Endothelial cell of umbilical vein (primary cell): Measurements from ENCODE around the gene C1QA. TPM values are rescaled to one million over a fixed set of nuclear protein-coding genes. Genes with fewer than 3 reads are reported as not detected.

Experiments
- BruUV-seq: library from RNA; stranded (reverse); fragments of 400-500 nt; replicated peaks from 2 replicates; lab custom pipeline; 2021; lab: Mats Ljungman, UMichigan
- CTCF ChIA-PET: fragments of 300-600, 350-600 bp; sonication (Branson Sonifier 250); formaldehyde crosslinking; loops from one replicate; lab custom pipeline; 2021; ENCODE audit warnings: antibody characterized with exemption, inconsistent platforms; lab: Charles Lee
- POLR2A ChIA-PET: fragments of 300-600, 350-600 bp; sonication (Branson Sonifier 250); formaldehyde crosslinking; loops from one replicate; lab custom pipeline; 2021; ENCODE audit warnings: antibody characterized with exemption, inconsistent platforms; lab: Charles Lee
- DNase-seq: peaks from one replicate; pipeline ENCODE4 v3.0.0-alpha.2; 2011; ENCODE audit warnings: low read depth, low spot score
- FAIRE-seq: peaks from 2 replicates; lab custom pipeline; 2011; peaks lifted over from hg19 to GRCh38; lab: Jason Lieb, UNC
- H2AFZ ChIP-seq: 2 replicates; pipeline ENCODE4 v1.6.0; 2012; ENCODE audit warnings: low read depth, low read length, control low read depth, inconsistent platforms
- H3K27ac ChIP-seq: 2 replicates; pipeline ENCODE4 v1.5.1; 2011; ENCODE audit warnings: low read depth, mild to moderate bottlenecking, control low read depth, low read length, moderate library complexity; ENCODE audit not compliant: insufficient read depth
- H3K27me3 ChIP-seq, 2 experiments: 2 replicates each; pipeline versions ENCODE4 v1.6.0 to v1.6.1; 2011; ENCODE audit warnings: low read length in 2 of 2, mixed read lengths in 1 of 2; ENCODE audit not compliant: control insufficient read depth in 2 of 2, insufficient read depth in 2 of 2
- H3K36me3 ChIP-seq, 2 experiments: 2 replicates in 1 of 2; 3 replicates in 1 of 2; pipeline ENCODE4 v1.5.1; 2011; ENCODE audit warnings: low read length in 2 of 2, mild to moderate bottlenecking in 1 of 2, moderate library complexity in 1 of 2; ENCODE audit not compliant: control insufficient read depth in 2 of 2, insufficient read depth in 2 of 2; ENCODE audit errors: extremely low read depth in 1 of 2
- H3K4me1 ChIP-seq: 3 replicates; pipeline ENCODE4 v1.5.1; 2011; ENCODE audit warnings: mild to moderate bottlenecking, low read length; ENCODE audit not compliant: control insufficient read depth, insufficient read depth; ENCODE audit errors: extremely low read depth
- H3K4me2 ChIP-seq: 2 replicates; pipeline ENCODE4 v1.6.1; 2011; ENCODE audit warnings: low read length, control low read depth, mixed read lengths; ENCODE audit not compliant: insufficient read depth
- H3K4me3 ChIP-seq, 3 experiments: fragments of 200-600 bp in 1 of 3; sonication (generic), shearing (Covaris generic) in 1 of 3; replicated peaks in 1 of 3; 2 replicates each; pipeline ENCODE4 v1.5.1; 2011 to 2016; ENCODE audit warnings: control low read depth in 3 of 3, low read length in 3 of 3, mild to moderate bottlenecking in 2 of 3, inconsistent platforms in 1 of 3, low read depth in 1 of 3, moderate library complexity in 1 of 3; ENCODE audit not compliant: insufficient read depth in 1 of 3
- H3K79me2 ChIP-seq: 2 replicates; pipeline ENCODE4 v1.6.0; 2012; ENCODE audit warnings: low read length, inconsistent platforms; ENCODE audit not compliant: control insufficient read depth, insufficient read depth
- H3K9ac ChIP-seq: replicated peaks from 2 replicates; pipeline ENCODE3; 2011; ENCODE audit warnings: low read length, control low read depth; ENCODE audit not compliant: insufficient read depth; ENCODE audit errors: extremely low read depth
- H3K9me1 ChIP-seq: replicated peaks from 3 replicates; pipeline ENCODE4 v1.6.0; 2011; ENCODE audit warnings: mild to moderate bottlenecking, low read length; ENCODE audit not compliant: control insufficient read depth, insufficient read depth; ENCODE audit errors: extremely low read depth
- H3K9me3 ChIP-seq: replicated peaks from 2 replicates; pipeline ENCODE4 v1.5.1; 2012; ENCODE audit warnings: low read length, inconsistent platforms; ENCODE audit not compliant: control insufficient read depth, insufficient read depth
- H4K20me1 ChIP-seq: replicated peaks from 2 replicates; pipeline ENCODE3; 2011; ENCODE audit warnings: mild to moderate bottlenecking, low read length; ENCODE audit not compliant: control insufficient read depth, insufficient read depth; ENCODE audit errors: extremely low read depth
- EZH2 ChIP-seq: IDR thresholded peaks from 2 replicates; pipeline ENCODE4 v1.6.1; 2012; ENCODE audit warnings: borderline replicate concordance, low read depth, mild to moderate bottlenecking, moderate library complexity, low read length, inconsistent platforms; ENCODE audit not compliant: severe bottlenecking
- FOS ChIP-seq: IDR thresholded peaks from 2 replicates; pipeline ENCODE4 v1.6.1; 2011; ENCODE audit warnings: mild to moderate bottlenecking, low read length, moderate library complexity, borderline replicate concordance; ENCODE audit not compliant: insufficient read depth
- GATA2 ChIP-seq: IDR thresholded peaks from 2 replicates; pipeline ENCODE4 v1.7.0; 2011; ENCODE audit warnings: low read depth, mild to moderate bottlenecking, moderate library complexity, mixed read lengths, low read length; ENCODE audit not compliant: insufficient read length, insufficient read depth
- JUN ChIP-seq: IDR thresholded peaks from 2 replicates; pipeline ENCODE4 v1.6.1; 2011; ENCODE audit warnings: borderline replicate concordance, low read depth; ENCODE audit not compliant: insufficient read length, insufficient read depth
- MYC ChIP-seq: IDR thresholded peaks from one replicate; pipeline ENCODE4 v1.6.1; 2011; ENCODE audit warnings: mild to moderate bottlenecking, low read depth, low read length
- POLR2A ChIP-seq: IDR thresholded peaks from 2 replicates; pipeline ENCODE4 v1.6.1; 2012; ENCODE audit warnings: low read depth, mild to moderate bottlenecking, control low read depth, low read length
- POLR2AphosphoS5 ChIP-seq: IDR thresholded peaks from 2 replicates; pipeline ENCODE4 v1.6.1; 2012; ENCODE audit warnings: low read depth, mild to moderate bottlenecking, control low read depth, low read length, moderate library complexity; ENCODE audit not compliant: insufficient read depth
- dilution Hi-C: fragments of 300-500 bp; cut with MboI; formaldehyde crosslinking; loops from one replicate; pipeline ENCODE4 v1.15.0; 2019; ENCODE audit warnings: low sequenced_read_pairs; ENCODE audit not compliant: extremely low pct_ligation_motif_present
- intact Hi-C: fragments of 100-400 bp; cut with micrococcal nuclease; formaldehyde crosslinking; loops from one replicate; pipeline ENCODE4 v1.10.0; 2022
- polyA plus RNA-seq, 4 experiments: library from polyadenylated mRNA; depleted of rRNA in 3 of 4; stranded (reverse) in 3 of 4; unstranded in 1 of 4; fragments of >200 nt; gene quantifications; 2 replicates each; pipeline versions ENCODE4 v1.2.1 to v1.2.3, GENCODE V29; 2011 to 2012; ENCODE audit warnings: missing spikeins in 1 of 4
- total RNA-seq: library from RNA; stranded (reverse); gene quantifications from 2 replicates; pipeline ENCODE4 v1.2.3, GENCODE V29; 2021
- TF ChIP-seq, protein P1 (sequence below), 2 donors: IDR thresholded peaks; 1 replicate in 1 of 2; 2 replicates in 1 of 2; pipeline ENCODE4 v1.5.1; 2011; ENCODE audit warnings: low read length in 2 of 2, mild to moderate bottlenecking in 2 of 2, moderate library complexity in 2 of 2, control low read depth in 1 of 2, inconsistent platforms in 1 of 2, low read depth in 1 of 2; ENCODE audit not compliant: insufficient read depth in 1 of 2; ENCODE audit errors: extremely low read depth in 1 of 2
- TF ChIP-seq, protein P2 (sequence below): IDR thresholded peaks from 2 replicates; pipeline ENCODE4 v1.6.1; 2011; ENCODE audit not compliant: insufficient read depth, insufficient read length

Gene C1QA
- total and polyA plus RNA-seq, 2 donors (not counting 3 experiments of a cell fraction or from before 2014, with no cell fraction given) = not detected

- POLR2A ChIA-PET = no interaction called here
- CTCF ChIA-PET = interaction anchor here (0.6 to 5.5 kb wide), 22 partner anchors 8 to 1971 kb away, joined by 3 to 154 read pairs (median 4); partner anchors contain the start of gene ZBTB40
- Histone ChIP-seq H3K4me3 (no peak overlapping the region), H2AFZ (no peak overlapping the region), H3K9me1 (no peaks in the 10 kb centered on the region), H3K27ac (no peak overlapping the region), H3K36me3 (no peaks in the 10 kb centered on the region), H3K9ac (no peak overlapping the region), H3K9me3 (no peaks in the 10 kb centered on the region), H4K20me1 (no peaks in the 10 kb centered on the region), H3K4me1 (no peaks in the 10 kb centered on the region), H3K4me2 (no peak overlapping the region), H3K79me2 (no peaks in the 10 kb centered on the region), H3K27me3 (no peaks in the 10 kb centered on the region)
- TF ChIP-seq, protein P1, sequence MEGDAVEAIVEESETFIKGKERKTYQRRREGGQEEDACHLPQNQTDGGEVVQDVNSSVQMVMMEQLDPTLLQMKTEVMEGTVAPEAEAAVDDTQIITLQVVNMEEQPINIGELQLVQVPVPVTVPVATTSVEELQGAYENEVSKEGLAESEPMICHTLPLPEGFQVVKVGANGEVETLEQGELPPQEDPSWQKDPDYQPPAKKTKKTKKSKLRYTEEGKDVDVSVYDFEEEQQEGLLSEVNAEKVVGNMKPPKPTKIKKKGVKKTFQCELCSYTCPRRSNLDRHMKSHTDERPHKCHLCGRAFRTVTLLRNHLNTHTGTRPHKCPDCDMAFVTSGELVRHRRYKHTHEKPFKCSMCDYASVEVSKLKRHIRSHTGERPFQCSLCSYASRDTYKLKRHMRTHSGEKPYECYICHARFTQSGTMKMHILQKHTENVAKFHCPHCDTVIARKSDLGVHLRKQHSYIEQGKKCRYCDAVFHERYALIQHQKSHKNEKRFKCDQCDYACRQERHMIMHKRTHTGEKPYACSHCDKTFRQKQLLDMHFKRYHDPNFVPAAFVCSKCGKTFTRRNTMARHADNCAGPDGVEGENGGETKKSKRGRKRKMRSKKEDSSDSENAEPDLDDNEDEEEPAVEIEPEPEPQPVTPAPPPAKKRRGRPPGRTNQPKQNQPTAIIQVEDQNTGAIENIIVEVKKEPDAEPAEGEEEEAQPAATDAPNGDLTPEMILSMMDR (IDR thresholded peaks at IDR 0.05; ENCODE audit: extremely low read depth in 1 of 2, insufficient read depth in 1 of 2, low read depth in 1 of 2, low read length in 2 of 2) = peak; percentile 85 to 94
- TF ChIP-seq GATA2 = no peak
- dilution Hi-C loops (no loop called here), intact Hi-C loops (loop anchor here (1.0 to 5.0 kb wide), 2 partner anchors 222 to 945 kb away; no protein-coding TSS in a partner anchor)
- BruUV-seq = no TSS peak
- FAIRE-seq (peak; percentile 86), DNase-seq (peak; percentile 43)
Observed at GRCh38 chr1:22641906-22642636, 5.6 kb downstream of the C1QA start.

- H3K9ac ChIP-seq = no peak within 1 kb of the TSS
- no peak for TF ChIP-seq MYC
- TF ChIP-seq FOS = no peak
- TF ChIP-seq POLR2A = no peak
- TF ChIP-seq POLR2AphosphoS5 = no peak
- TF ChIP-seq JUN = no peak
- TF ChIP-seq, protein P2, sequence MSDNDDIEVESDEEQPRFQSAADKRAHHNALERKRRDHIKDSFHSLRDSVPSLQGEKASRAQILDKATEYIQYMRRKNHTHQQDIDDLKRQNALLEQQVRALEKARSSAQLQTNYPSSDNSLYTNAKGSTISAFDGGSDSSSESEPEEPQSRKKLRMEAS = no peak
- no peak for TF ChIP-seq EZH2
- no peak for TF ChIP-seq GATA2
- TF ChIP-seq, protein P1 (IDR thresholded peaks at IDR 0.05; ENCODE audit: extremely low read depth in 1 of 2, insufficient read depth in 1 of 2, low read depth in 1 of 2, low read length in 2 of 2) = no peak
- no peak within 1 kb of the TSS for H2AFZ ChIP-seq
- POLR2A ChIA-PET = no interaction called here
- DNase-seq (no peak), FAIRE-seq (no peak)
- no peaks in the 10 kb centered on the region for H3K27me3 ChIP-seq
- H3K4me2 ChIP-seq = no peak within 1 kb of the TSS
- no peaks in the 10 kb centered on the region for H3K4me1 ChIP-seq
- CTCF ChIA-PET = interaction anchor here (0.5 to 5.5 kb wide), 5 partner anchors 9 to 680 kb away, joined by 3 to 154 read pairs (median 4); no protein-coding TSS in a partner anchor
- no TSS peak for BruUV-seq
- dilution Hi-C loops (no loop called here), intact Hi-C loops (loop anchor here (5.0 kb wide), 1 partner anchor 946 kb away; no protein-coding TSS in a partner anchor)
- H3K4me3 ChIP-seq = no peak within 1 kb of the TSS
- H3K9me3 ChIP-seq = no peaks in the 10 kb centered on the region
- H3K9me1 ChIP-seq = no peaks in the 10 kb centered on the region
- no peaks in the 10 kb centered on the region for H4K20me1 ChIP-seq
- H3K36me3 ChIP-seq = no peaks in the 10 kb centered on the region
- no peak within 1 kb of the TSS for H3K27ac ChIP-seq
- no peaks in the 10 kb centered on the region for H3K79me2 ChIP-seq
Observed at GRCh38 chr1:22643381-22643780, 7.0 kb downstream of the C1QA start, which contains the start of gene C1QC. C1QC (plus strand) TSS chr1:22643633; CDS start chr1:22644024, 391 bp downstream.
